Left lung (tissue), 10 donors: ENCODE measurements around the gene SH3D21. TPM values are rescaled to one million over a fixed set of nuclear protein-coding genes. Genes with fewer than 3 reads are reported as not detected.

Source experiments
- ATAC-seq: fragments of 200-7000 bp; cut with Tn5 transposase; one replicate; pipeline ENCODE4 v1.9.1; 2020; ENCODE audit warnings: moderate library complexity
- DNase-seq, 4 donors: peaks; one replicate each; pipeline ENCODE4 v3.0.0-alpha.2; 2013 to 2020
- H3K27ac ChIP-seq, 2 donors: fragments of 200-600 bp; sonication (generic) in 1 of 2; one replicate each; pipeline versions ENCODE4 v1.5.0 to v1.8.0; 2020 to 2021
- H3K27me3 ChIP-seq, 2 donors: fragments of 200-600 bp; sonication (generic) in 1 of 2; one replicate each; pipeline versions ENCODE4 v1.5.0 to v1.8.0; 2020 to 2021
- H3K36me3 ChIP-seq, 2 donors: fragments of 200-600 bp; sonication (generic) in 1 of 2; one replicate each; pipeline versions ENCODE4 v1.5.0 to v1.8.0; 2020 to 2021
- H3K4me1 ChIP-seq, 2 donors: fragments of 200-600 bp; one replicate each; pipeline ENCODE4 v1.8.0; 2021
- H3K4me3 ChIP-seq, 2 donors: fragments of 200-600 bp; sonication (generic) in 1 of 2; one replicate each; pipeline versions ENCODE4 v1.5.0 to v1.8.0; 2020 to 2021; ENCODE audit warnings: mild to moderate bottlenecking in 1 of 2
- H3K9me3 ChIP-seq, 2 donors: fragments of 200-600 bp; sonication (generic) in 1 of 2; one replicate each; pipeline versions ENCODE4 v1.5.0 to v1.8.0; 2020 to 2021
- intact Hi-C, 2 donors: fragments of 100-400 bp; cut with DNase I; formaldehyde crosslinking; loops; one replicate each; pipeline versions ENCODE4 v1.11.2 to v1.14.2; 2022
- polyA plus RNA-seq, 6 donors: library from polyadenylated mRNA; unstranded; fragments of 120-200 nt; gene quantifications; one replicate each; pipeline ENCODE4 v1.2.1, GENCODE V29; 2013; ENCODE audit not compliant: insufficient read length in 6 of 6
- total RNA-seq, 2 donors: library from RNA; stranded (reverse); fragmentation: NEBNext Ultra II Directional; extraction: Animal tissue kit (Norgen Biotek cat#: 25700); gene quantifications; one replicate each; pipeline ENCODE4 v1.2.1, GENCODE V29; 2021
- TF ChIP-seq, protein P1 (sequence below), 2 donors: fragments of 200-600 bp; sonication (generic) in 1 of 2; IDR thresholded peaks; one replicate each; pipeline versions ENCODE4 v1.5.0 to v1.8.0; 2021; ENCODE audit warnings: antibody characterized with exemption in 2 of 2
- donor health status: DM: no; HTN: yes; CAD: no.
- donor health status: DM: no; HTN: no; CAD: no.

Gene SH3D21
- total and polyA plus RNA-seq, 8 donors: 7.1 to 27.3 (median 18.4) TPM

DNA sequence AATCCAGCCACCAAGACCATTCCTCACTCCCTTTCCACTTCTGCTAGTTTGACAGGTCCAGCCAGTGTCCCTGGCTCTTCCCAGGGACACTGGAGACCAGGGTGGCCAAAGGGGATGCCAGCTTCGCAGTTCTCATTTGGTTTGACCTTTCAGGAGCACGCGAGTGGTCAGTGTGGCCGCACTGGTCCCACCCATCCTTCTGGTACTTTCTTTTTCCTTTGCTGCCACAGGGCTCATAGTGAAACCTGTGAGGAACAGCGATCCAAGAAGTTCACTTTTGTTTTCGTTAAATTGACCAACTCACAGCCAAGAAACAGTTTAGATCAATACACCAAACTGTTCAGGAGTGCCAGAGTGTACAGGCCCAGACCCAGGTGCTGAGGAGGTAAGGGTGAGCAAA is 31.7 kb downstream of the SH3D21 start:
- TF ChIP-seq, protein P1, sequence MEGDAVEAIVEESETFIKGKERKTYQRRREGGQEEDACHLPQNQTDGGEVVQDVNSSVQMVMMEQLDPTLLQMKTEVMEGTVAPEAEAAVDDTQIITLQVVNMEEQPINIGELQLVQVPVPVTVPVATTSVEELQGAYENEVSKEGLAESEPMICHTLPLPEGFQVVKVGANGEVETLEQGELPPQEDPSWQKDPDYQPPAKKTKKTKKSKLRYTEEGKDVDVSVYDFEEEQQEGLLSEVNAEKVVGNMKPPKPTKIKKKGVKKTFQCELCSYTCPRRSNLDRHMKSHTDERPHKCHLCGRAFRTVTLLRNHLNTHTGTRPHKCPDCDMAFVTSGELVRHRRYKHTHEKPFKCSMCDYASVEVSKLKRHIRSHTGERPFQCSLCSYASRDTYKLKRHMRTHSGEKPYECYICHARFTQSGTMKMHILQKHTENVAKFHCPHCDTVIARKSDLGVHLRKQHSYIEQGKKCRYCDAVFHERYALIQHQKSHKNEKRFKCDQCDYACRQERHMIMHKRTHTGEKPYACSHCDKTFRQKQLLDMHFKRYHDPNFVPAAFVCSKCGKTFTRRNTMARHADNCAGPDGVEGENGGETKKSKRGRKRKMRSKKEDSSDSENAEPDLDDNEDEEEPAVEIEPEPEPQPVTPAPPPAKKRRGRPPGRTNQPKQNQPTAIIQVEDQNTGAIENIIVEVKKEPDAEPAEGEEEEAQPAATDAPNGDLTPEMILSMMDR (IDR thresholded peaks at IDR 0.05): no peak
- no peaks in the 10 kb centered on the region for H3K27me3 ChIP-seq
- H3K27ac ChIP-seq: peak overlapping the region in 1 of 2 donors; percentile 39

DNA sequence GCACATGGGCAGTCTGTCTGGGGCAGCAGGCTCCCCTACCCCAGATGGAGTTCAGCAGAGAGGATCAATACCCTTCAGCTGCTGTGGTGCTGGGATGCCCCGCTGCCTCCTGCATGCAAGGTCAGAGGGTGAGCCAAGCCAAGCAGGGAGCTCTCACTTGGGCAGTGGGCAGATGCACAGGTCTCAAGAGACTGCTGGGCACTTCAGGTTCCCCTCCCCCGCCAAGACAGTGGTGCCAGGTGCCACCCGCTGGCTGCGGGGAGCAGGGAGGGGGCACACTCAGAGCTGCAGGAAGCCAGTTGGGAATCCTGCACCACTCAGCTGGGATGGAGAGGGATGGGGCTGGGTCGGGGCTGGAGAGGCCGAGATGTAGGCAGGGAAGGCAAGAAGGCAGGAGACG is 33.0 kb downstream of the SH3D21 start:
- TF ChIP-seq, protein P1 (IDR thresholded peaks at IDR 0.05): no peak

More for the DNA sequence above, 31.7 kb downstream of the SH3D21 start:
- ATAC-seq (no peak), DNase-seq (no peak)
- H3K4me3 ChIP-seq: no peak overlapping the region
- intact Hi-C loops: no loop called here
- H3K4me1 ChIP-seq: peaks cover 0 to 34% of the 10 kb centered on the region in 2 donors
- peaks cover 0 to 37% of the 10 kb centered on the region in 2 donors for H3K36me3 ChIP-seq
- no peaks in the 10 kb centered on the region for H3K9me3 ChIP-seq

DNA sequence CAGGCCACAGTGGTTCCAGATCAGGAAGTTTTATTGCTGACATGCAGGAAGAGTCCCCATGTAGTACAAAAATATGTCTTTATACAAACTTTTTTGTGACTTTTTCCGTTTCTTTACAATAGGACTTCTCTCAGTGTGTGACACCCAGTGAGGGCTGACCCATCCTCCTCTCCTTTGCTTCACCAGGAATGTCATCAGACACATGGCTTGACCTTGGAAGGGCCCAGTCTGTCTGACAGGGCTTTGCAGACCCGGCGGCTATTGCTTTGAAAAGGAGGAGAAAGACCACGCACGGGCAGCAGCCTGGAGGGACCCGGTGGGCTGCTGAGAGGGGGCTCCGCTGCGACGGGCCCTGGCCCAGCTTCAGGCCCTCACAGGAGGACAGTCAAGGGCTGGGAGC is 33.4 kb downstream of the SH3D21 start:
- Histone ChIP-seq H3K9me3 (no peaks in the 10 kb centered on the region), H3K4me3 (no peak overlapping the region), H3K36me3 (peaks cover 0 to 55% of the 10 kb centered on the region in 2 donors), H3K27ac (peak overlapping the region in 1 of 2 donors; percentile 39), H3K27me3 (no peaks in the 10 kb centered on the region), H3K4me1 (peaks cover 0 to 51% of the 10 kb centered on the region in 2 donors)
- DNase-seq (no peak), ATAC-seq (no peak)
- intact Hi-C loops: loop anchor here in 1 of 2 donors (5.0 kb wide), 1 partner anchor 78 kb away; no protein-coding TSS in a partner anchor
- TF ChIP-seq, protein P1 (IDR thresholded peaks at IDR 0.05): no peak

More for the DNA sequence above, 33.0 kb downstream of the SH3D21 start:
- Histone ChIP-seq H3K27ac (peak overlapping the region in 1 of 2 donors; percentile 39), H3K9me3 (no peaks in the 10 kb centered on the region), H3K36me3 (peaks cover 0 to 51% of the 10 kb centered on the region in 2 donors), H3K4me3 (no peak overlapping the region), H3K4me1 (peaks cover 0 to 48% of the 10 kb centered on the region in 2 donors), H3K27me3 (no peaks in the 10 kb centered on the region)
- ATAC-seq (no peak), DNase-seq (no peak)
- intact Hi-C loops: no loop called here

DNA sequence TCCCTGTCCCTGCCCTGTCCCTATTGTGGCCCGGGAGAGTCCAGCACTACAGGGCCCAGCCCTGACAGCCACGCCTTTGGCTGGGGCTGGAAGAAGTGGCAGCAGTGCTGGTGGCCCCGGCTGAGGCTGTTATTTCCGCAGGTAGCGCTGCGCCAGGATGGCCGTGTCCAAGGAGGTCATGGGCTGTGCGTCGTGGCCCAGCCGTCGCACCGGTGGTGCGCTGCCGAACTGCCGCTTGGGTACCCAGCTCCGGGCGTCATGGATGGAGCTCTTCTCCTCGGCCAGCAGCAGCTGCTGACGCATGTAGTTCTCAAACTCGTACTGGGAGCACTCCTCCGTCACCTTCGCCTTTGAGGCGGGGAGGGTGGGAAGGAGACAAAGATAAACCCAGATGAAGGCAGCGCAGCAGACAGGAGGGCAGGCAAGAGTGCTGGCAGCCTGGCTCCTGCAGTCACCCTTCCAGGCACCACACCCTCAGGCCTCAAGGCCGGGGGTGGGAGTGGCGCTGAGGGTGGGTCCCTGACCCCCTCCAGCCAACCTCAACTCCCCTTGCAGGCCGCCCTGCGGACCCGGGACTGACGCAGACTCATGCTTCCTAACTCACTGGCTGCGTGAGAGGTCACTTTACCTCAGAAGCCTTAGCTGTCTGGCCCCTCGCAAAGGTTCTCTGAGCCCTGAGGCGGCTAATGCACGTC is 35.6 kb downstream of the SH3D21 start:
- ATAC-seq (no peak), DNase-seq (no peak)
- H3K4me3 ChIP-seq: no peak overlapping the region
- peaks cover 0 to 76% of the 10 kb centered on the region in 2 donors for H3K36me3 ChIP-seq
- TF ChIP-seq, protein P1 (IDR thresholded peaks at IDR 0.05): no peak
- no peaks in the 10 kb centered on the region for H3K9me3 ChIP-seq
- no peaks in the 10 kb centered on the region for H3K27me3 ChIP-seq
- H3K27ac ChIP-seq: no peak overlapping the region
- intact Hi-C loops: loop anchor here in 1 of 2 donors (5.0 kb wide), 1 partner anchor 76 kb away; no protein-coding TSS in a partner anchor
- H3K4me1 ChIP-seq: peaks cover 0 to 54% of the 10 kb centered on the region in 2 donors

DNA sequence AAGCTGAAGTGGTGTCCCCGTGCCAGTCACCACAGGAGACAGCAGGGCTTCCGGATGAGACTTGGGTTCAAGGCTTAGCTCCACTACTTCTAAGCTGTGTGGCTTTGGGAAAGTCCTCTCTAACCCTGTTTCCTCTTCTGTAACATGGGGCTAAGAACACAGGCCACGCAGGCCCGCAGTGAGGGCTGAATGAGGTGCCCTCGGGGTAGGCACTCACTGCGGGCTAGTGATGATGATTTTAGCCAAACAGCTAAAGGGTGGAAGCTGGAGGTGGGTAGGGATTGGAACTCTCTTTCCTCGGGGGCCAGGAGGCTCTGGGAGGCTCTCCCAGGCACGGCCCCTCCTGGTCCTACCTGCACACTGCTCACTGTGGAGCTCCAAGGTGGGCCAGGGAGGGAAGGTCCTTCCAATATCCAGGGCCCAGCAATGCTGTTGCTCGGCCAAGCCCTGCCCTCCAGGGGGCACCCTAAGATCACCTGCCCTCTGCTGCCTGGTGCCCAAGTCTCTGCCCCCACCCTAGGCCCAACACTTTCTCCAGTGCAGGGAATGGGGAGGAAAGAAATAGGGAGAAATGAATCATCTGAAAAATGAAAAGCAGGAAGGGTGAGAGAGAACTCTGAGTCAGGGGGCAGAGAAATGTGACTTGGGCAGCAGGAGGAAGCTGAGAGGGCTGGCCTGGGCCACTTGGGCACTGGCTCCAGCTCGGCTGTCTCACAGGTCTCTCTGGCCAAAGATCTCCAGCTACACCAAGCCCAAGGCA is 36.4 kb downstream of the SH3D21 start:
- H3K4me1 ChIP-seq: peaks cover 0 to 50% of the 10 kb centered on the region in 2 donors
- ATAC-seq: peak; percentile 86
- no peaks in the 10 kb centered on the region for H3K27me3 ChIP-seq
- H3K27ac ChIP-seq: peak overlapping the region; percentile 33 to 72
- H3K36me3 ChIP-seq: peaks cover 0 to 84% of the 10 kb centered on the region in 2 donors
- intact Hi-C loops: loop anchor here in 1 of 2 donors (5.0 kb wide), 1 partner anchor 75 kb away; no protein-coding TSS in a partner anchor
- H3K9me3 ChIP-seq: no peaks in the 10 kb centered on the region
- no peak overlapping the region for H3K4me3 ChIP-seq
- TF ChIP-seq, protein P1 (IDR thresholded peaks at IDR 0.05): peak; percentile 44 to 70
- DNase-seq: no peak
